K562 (cell line): ENCODE data around the gene HAGHL. TPM values are rescaled to one million over a fixed set of nuclear protein-coding genes. Genes with fewer than 3 reads are reported as not detected.
A peak's percentile ranks its signal among the peaks of the same experiment; 100 is the strongest.

Experiments
- ATAC-seq: fragments of 200-7000 bp; cut with Tn5 transposase; 3 replicates; pipeline ENCODE4 v1.9.1; 2020; ENCODE audit warnings: moderate library complexity
- BruUV-seq: library from RNA; stranded (reverse); fragments of 400-500 nt; replicated peaks from 2 replicates; lab custom pipeline; 2021; lab: Mats Ljungman, UMichigan
- CTCF ChIA-PET: fragments of 300-600 bp; formaldehyde crosslinking; extraction: SDS; loops from one replicate; lab custom pipeline; 2021; ENCODE audit warnings: low intra/inter-chr PET ratio; lab: Yijun Ruan, JAX
- POLR2A ChIA-PET: fragments of 300-600, 350-650 bp; sonication (Branson Sonifier 250); formaldehyde crosslinking; extraction: SDS; loops from one replicate; lab custom pipeline; 2021; ENCODE audit warnings: antibody characterized with exemption, inconsistent platforms; lab: Yijun Ruan, JAX
- DNase-seq, 4 experiments: peaks; one replicate each; pipeline versions ENCODE4 v3.0.0 to v3.0.0-alpha.2; 2011 to 2018; ENCODE audit warnings: low spot score in 3 of 4, mixed read lengths in 3 of 4; ENCODE audit errors: extremely low read depth in 1 of 4
- FAIRE-seq: peaks from 2 replicates; lab custom pipeline; 2011; peaks lifted over from hg19 to GRCh38; lab: Jason Lieb, UNC
- H2AFZ ChIP-seq: 2 replicates; pipeline ENCODE4 v1.6.0; 2011; ENCODE audit warnings: low read depth, low read length, control low read depth, inconsistent platforms
- H3K27ac ChIP-seq: fragments of 200-600 bp; 3 replicates; pipeline ENCODE4 v1.8.0; 2011; ENCODE audit warnings: low read depth, mild to moderate bottlenecking, control low read depth, inconsistent platforms, low read length, moderate library complexity, mixed read lengths; ENCODE audit errors: extremely low read depth
- H3K27me3 ChIP-seq, 2 experiments: fragments of 300-600 bp in 1 of 2; 2 replicates in 1 of 2; 3 replicates in 1 of 2; pipeline versions ENCODE4 v1.6.0 to v1.8.0; 2011; ENCODE audit warnings: inconsistent platforms in 2 of 2, low read length in 2 of 2, mild to moderate bottlenecking in 1 of 2, mixed read lengths in 1 of 2, moderate library complexity in 1 of 2; ENCODE audit not compliant: control insufficient read depth in 2 of 2, insufficient read depth in 2 of 2
- H3K36me3 ChIP-seq: fragments of 300-600 bp; 3 replicates; pipeline ENCODE4 v1.8.0; 2011; ENCODE audit warnings: mild to moderate bottlenecking, low read length, inconsistent platforms; ENCODE audit not compliant: control insufficient read depth, insufficient read depth
- H3K4me1 ChIP-seq, 2 experiments: fragments of 200-600 bp in 1 of 2; replicated peaks in 1 of 2; 2 replicates in 1 of 2; 3 replicates in 1 of 2; pipeline versions ENCODE4 v1.5.1 to v1.8.0; 2011; ENCODE audit warnings: inconsistent platforms in 2 of 2, low read length in 2 of 2, mild to moderate bottlenecking in 1 of 2, mixed read lengths in 1 of 2, moderate library complexity in 1 of 2; ENCODE audit not compliant: control insufficient read depth in 2 of 2, insufficient read depth in 2 of 2
- H3K4me2 ChIP-seq: 2 replicates; pipeline ENCODE4 v1.6.1; 2011; ENCODE audit warnings: low read length, control low read depth, inconsistent platforms, mixed read lengths; ENCODE audit not compliant: insufficient read depth
- H3K4me3 ChIP-seq: fragments of 200-600 bp; sonication (generic), shearing (Covaris generic); 2 replicates; pipeline ENCODE4 v1.5.1; 2016; ENCODE audit warnings: control low read depth, inconsistent platforms
- H3K79me2 ChIP-seq: fragments of 200-600 bp; 3 replicates; pipeline ENCODE4 v1.8.0; 2011; ENCODE audit warnings: low read length, inconsistent platforms; ENCODE audit not compliant: control insufficient read depth, insufficient read depth
- H3K9ac ChIP-seq, 2 experiments: 2 replicates each; pipeline versions ENCODE4 v1.6.0 to v1.6.1; 2011; ENCODE audit warnings: low read depth in 2 of 2, low read length in 2 of 2, control low read depth in 1 of 2, inconsistent platforms in 1 of 2, mild to moderate bottlenecking in 1 of 2, mixed read lengths in 1 of 2; ENCODE audit not compliant: insufficient read depth in 1 of 2
- H3K9me1 ChIP-seq: one replicate; pipeline ENCODE4 v1.6.0; 2011; ENCODE audit warnings: inconsistent platforms, mild to moderate bottlenecking, low read length, moderate library complexity; ENCODE audit not compliant: control insufficient read depth, insufficient read depth
- H3K9me3 ChIP-seq: replicated peaks from 2 replicates; pipeline ENCODE4 v1.5.1; 2011; ENCODE audit warnings: low read depth, low read length, inconsistent platforms; ENCODE audit not compliant: control insufficient read depth, insufficient read depth
- H4K20me1 ChIP-seq: replicated peaks from 2 replicates; pipeline ENCODE4 v1.6.1; 2011; ENCODE audit warnings: low read length, inconsistent platforms, mixed read lengths; ENCODE audit not compliant: control insufficient read depth, insufficient read depth
- ATF1 ChIP-seq, 2 experiments: fragments of 450-650 bp in 1 of 2; IDR thresholded peaks; 2 replicates each; pipeline ENCODE4 v1.6.1; 2016; ENCODE audit warnings: missing compliant biosample characterization in 1 of 2, missing genetic modification characterization in 1 of 2
- ETS2 ChIP-seq: IDR thresholded peaks from 2 replicates; pipeline ENCODE4 v1.6.1; 2016; ENCODE audit warnings: borderline replicate concordance, missing genetic modification characterization, mild to moderate bottlenecking, moderate library complexity, missing compliant biosample characterization; ENCODE audit not compliant: poor library complexity, severe bottlenecking
- KLF6 ChIP-seq: fragments of 250-450 bp; sonication (Bioruptor Pico); IDR thresholded peaks from 2 replicates; pipeline ENCODE4 v1.4.0; 2020; ENCODE audit warnings: mild to moderate bottlenecking, moderate library complexity, borderline replicate concordance
- MBD2 ChIP-seq: sonication (generic); IDR thresholded peaks from 2 replicates; pipeline ENCODE4 v1.6.1; 2016; ENCODE audit warnings: low read depth, borderline replicate concordance
- MYNN ChIP-seq, 2 experiments: sonication (generic); formaldehyde crosslinking in 1 of 2; IDR thresholded peaks; 2 replicates each; pipeline versions ENCODE4 v1.5.0 to v1.6.1; 2016 to 2020; ENCODE audit warnings: antibody characterized with exemption in 1 of 2, missing genetic modification reagents in 1 of 2
- PHB ChIP-seq: fragments of 250-450 bp; sonication (Bioruptor Pico); IDR thresholded peaks from 2 replicates; pipeline ENCODE4 v1.5.0; 2021
- POLR2AphosphoS5 ChIP-seq: IDR thresholded peaks from 2 replicates; pipeline ENCODE4 v1.6.1; 2011; ENCODE audit warnings: mild to moderate bottlenecking, low read depth, low read length, moderate library complexity; ENCODE audit not compliant: control insufficient read depth, insufficient read depth
- POLR2H ChIP-seq: IDR thresholded peaks from 2 replicates; pipeline ENCODE4 v1.6.1; 2016; ENCODE audit warnings: missing genetic modification characterization, low read depth, mild to moderate bottlenecking, control low read depth, missing compliant biosample characterization, moderate library complexity
- PRPF4 ChIP-seq: fragments of 200-400 bp; formaldehyde crosslinking; IDR thresholded peaks from one replicate; pipeline ENCODE4 v1.6.1; 2017; ENCODE audit warnings: low read length, low read depth, mild to moderate bottlenecking; ENCODE audit not compliant: insufficient read depth, poor library complexity, severe bottlenecking
- RBM34 ChIP-seq: fragments of 200-400 bp; formaldehyde crosslinking; IDR thresholded peaks from 2 replicates; pipeline ENCODE4 v1.6.1; 2018; ENCODE audit warnings: low read length, borderline replicate concordance; ENCODE audit not compliant: insufficient read depth
- ZNF444 ChIP-seq: fragments of 250-450 bp; sonication (Bioruptor Pico); IDR thresholded peaks from 2 replicates; pipeline ENCODE4 v1.4.0; 2020; ENCODE audit warnings: mild to moderate bottlenecking, moderate library complexity
- WGBS: fragments of 100-300 bp; shearing (Covaris generic); methylation state at CpG from one replicate; pipeline ENCODE4 v1.1.6; 2016; ENCODE audit warnings: low coverage, mixed read lengths; ENCODE audit not compliant: insufficient coverage; ENCODE audit errors: missing lambda C conversion rate; 5-methylcytosine and 5-hydroxymethylcytosine counted together
- in situ Hi-C: fragments of 300-500 bp; cut with MboI; formaldehyde crosslinking; loops from 4 replicates; pipeline ENCODE4 v1.15.0; 2018; ENCODE audit warnings: inconsistent platforms, mixed read lengths
- intact Hi-C: fragments of 100-400 bp; cut with micrococcal nuclease; formaldehyde crosslinking; loops from 2 replicates; pipeline ENCODE4 v1.14.2; 2022
- polyA plus RNA-seq, 8 experiments: library from polyadenylated mRNA; depleted of rRNA in 4 of 8; stranded (reverse) in 5 of 8; unstranded in 3 of 8; fragments of >200 nt; fragmentation: Nextera tagmentation in 2 of 8; fragmentation: Illumina TruSeq in 1 of 8; extraction: Ambion mirVana in 2 of 8; extraction: Trizol in 1 of 8; gene quantifications; 2 replicates each; pipeline versions ENCODE4 v1.2.1 to v1.2.3, GENCODE V29; 2011 to 2014; ENCODE audit warnings: inconsistent platforms in 1 of 8, missing spikeins in 1 of 8
- total RNA-seq, 7 experiments: library from RNA; depleted of rRNA in 6 of 7; stranded (reverse); fragments of >200 nt in 6 of 7; fragmentation: Illumina TruSeq in 2 of 7; extraction: Trizol in 2 of 7; gene quantifications; 2 replicates each; pipeline versions ENCODE4 v1.2.1 to v1.2.3, GENCODE V29; 2011 to 2021; ENCODE audit warnings: low replicate concordance in 1 of 7
- TF ChIP-seq, protein P1 (sequence below): fragments of 450-650 bp; IDR thresholded peaks from 2 replicates; pipeline ENCODE4 v1.6.1; 2017; ENCODE audit warnings: antibody characterized with exemption
- TF ChIP-seq, protein P2 (sequence below): conservative IDR thresholded peaks from 2 replicates; pipeline ENCODE4 v1.6.1; 2011; ENCODE audit warnings: low read depth, mild to moderate bottlenecking, low read length; ENCODE audit not compliant: control insufficient read depth
- TF ChIP-seq, protein P3 (sequence below): fragments of 450-650 bp; IDR thresholded peaks from one replicate; pipeline ENCODE4 v1.6.1; 2018; ENCODE audit warnings: mild to moderate bottlenecking, moderate library complexity; ENCODE audit not compliant: partially characterized antibody
- TF ChIP-seq, protein P4 (sequence below), 3 experiments: IDR thresholded peaks in 2 of 3; conservative IDR thresholded peaks in 1 of 3; 2 replicates each; pipeline ENCODE4 v1.5.1; 2011 to 2012; ENCODE audit warnings: low read length in 3 of 3, mild to moderate bottlenecking in 3 of 3, control low read depth in 2 of 3, improper control_type of control experiment in 1 of 3, inconsistent platforms in 1 of 3, low read depth in 1 of 3, mixed read lengths in 1 of 3, moderate library complexity in 1 of 3; ENCODE audit not compliant: insufficient read depth in 2 of 3

Gene HAGHL
- total and polyA plus RNA-seq, 9 of the 15 experiments (the other 6 are each of a cell fraction or from before 2014, with no cell fraction given), result 0.31 to 83.4 (median 20.7) TPM

DNA sequence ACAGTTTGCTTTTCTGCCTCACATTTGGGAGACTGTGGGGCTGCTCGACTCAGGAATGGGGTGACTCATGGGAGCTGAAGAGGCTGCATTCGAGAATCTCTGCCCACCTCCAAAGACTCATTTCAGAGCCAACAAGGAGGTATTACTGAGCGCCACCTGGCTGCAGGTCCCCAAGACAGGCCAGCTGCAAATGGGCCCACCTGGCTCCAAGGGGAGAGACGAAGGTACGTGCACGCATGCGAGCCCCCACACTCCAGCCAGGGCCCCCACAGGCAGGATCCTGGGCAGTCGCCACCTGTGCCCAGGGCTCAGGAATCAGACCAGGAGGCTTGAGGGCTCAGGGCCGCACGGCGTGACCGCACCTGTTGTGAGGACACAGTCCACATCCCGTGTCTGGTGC is 6.0 kb downstream of the HAGHL start:
- no peak overlapping the region for H3K4me3 ChIP-seq
- no peak overlapping the region for H3K9ac ChIP-seq
- H3K4me2 ChIP-seq, result no peak overlapping the region
- FAIRE-seq (no peak), DNase-seq (no peak), ATAC-seq (no peak)
- no peaks in the 10 kb centered on the region; the same call in 1 of the 2 replicates for H4K20me1 ChIP-seq
- peaks cover 84% of the 10 kb centered on the region; the same call in 2 of the 3 replicates for H3K36me3 ChIP-seq
- H3K4me1 ChIP-seq, result peaks cover 13 to 96% of the 10 kb centered on the region in 2 experiments
- no peaks in the 10 kb centered on the region for H3K27me3 ChIP-seq
- intact Hi-C loops, result no loop called here
- peaks cover 5% of the 10 kb centered on the region for H3K9me1 ChIP-seq
- BruUV-seq, result no TSS peak
- in situ Hi-C loops, result no loop called here
- H2AFZ ChIP-seq, result no peak overlapping the region
- H3K79me2 ChIP-seq, result peaks cover 18% of the 10 kb centered on the region
- CTCF ChIA-PET, result interaction anchor here (0.6 kb wide), 1 partner anchor 52 kb away, joined by 3 read pairs; no protein-coding TSS in a partner anchor
- no peak overlapping the region for H3K27ac ChIP-seq
- no peaks in the 10 kb centered on the region for H3K9me3 ChIP-seq
- 91% methylated on average over 7 of the region's 13 CpGs for WGBS
- POLR2A ChIA-PET, result no interaction called here
- TF ChIP-seq RBM34 (no peak), PRPF4 (no peak), ATF1 (CRISPR knock-in tag; IDR thresholded peaks at IDR 0.05) (no peak), ATF1 (tag; IDR thresholded peaks at IDR 0.05) (no peak), ZNF444 (CRISPR knock-in tag) (no peak), MYNN (IDR thresholded peaks at IDR 0.05) (no peak), MYNN (CRISPR knock-in tag; IDR thresholded peaks at IDR 0.05) (no peak), POLR2H (no peak), KLF6 (no peak), PHB (CRISPR knock-in tag) (no peak), MBD2 (no peak), POLR2AphosphoS5 (no peak), ETS2 (tag) (no peak)
- TF ChIP-seq, protein P1, sequence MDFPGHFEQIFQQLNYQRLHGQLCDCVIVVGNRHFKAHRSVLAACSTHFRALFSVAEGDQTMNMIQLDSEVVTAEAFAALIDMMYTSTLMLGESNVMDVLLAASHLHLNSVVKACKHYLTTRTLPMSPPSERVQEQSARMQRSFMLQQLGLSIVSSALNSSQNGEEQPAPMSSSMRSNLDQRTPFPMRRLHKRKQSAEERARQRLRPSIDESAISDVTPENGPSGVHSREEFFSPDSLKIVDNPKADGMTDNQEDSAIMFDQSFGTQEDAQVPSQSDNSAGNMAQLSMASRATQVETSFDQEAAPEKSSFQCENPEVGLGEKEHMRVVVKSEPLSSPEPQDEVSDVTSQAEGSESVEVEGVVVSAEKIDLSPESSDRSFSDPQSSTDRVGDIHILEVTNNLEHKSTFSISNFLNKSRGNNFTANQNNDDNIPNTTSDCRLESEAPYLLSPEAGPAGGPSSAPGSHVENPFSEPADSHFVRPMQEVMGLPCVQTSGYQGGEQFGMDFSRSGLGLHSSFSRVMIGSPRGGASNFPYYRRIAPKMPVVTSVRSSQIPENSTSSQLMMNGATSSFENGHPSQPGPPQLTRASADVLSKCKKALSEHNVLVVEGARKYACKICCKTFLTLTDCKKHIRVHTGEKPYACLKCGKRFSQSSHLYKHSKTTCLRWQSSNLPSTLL, result no peak
- TF ChIP-seq, protein P2, sequence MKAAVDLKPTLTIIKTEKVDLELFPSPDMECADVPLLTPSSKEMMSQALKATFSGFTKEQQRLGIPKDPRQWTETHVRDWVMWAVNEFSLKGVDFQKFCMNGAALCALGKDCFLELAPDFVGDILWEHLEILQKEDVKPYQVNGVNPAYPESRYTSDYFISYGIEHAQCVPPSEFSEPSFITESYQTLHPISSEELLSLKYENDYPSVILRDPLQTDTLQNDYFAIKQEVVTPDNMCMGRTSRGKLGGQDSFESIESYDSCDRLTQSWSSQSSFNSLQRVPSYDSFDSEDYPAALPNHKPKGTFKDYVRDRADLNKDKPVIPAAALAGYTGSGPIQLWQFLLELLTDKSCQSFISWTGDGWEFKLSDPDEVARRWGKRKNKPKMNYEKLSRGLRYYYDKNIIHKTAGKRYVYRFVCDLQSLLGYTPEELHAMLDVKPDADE, result no peak
- TF ChIP-seq, protein P3, sequence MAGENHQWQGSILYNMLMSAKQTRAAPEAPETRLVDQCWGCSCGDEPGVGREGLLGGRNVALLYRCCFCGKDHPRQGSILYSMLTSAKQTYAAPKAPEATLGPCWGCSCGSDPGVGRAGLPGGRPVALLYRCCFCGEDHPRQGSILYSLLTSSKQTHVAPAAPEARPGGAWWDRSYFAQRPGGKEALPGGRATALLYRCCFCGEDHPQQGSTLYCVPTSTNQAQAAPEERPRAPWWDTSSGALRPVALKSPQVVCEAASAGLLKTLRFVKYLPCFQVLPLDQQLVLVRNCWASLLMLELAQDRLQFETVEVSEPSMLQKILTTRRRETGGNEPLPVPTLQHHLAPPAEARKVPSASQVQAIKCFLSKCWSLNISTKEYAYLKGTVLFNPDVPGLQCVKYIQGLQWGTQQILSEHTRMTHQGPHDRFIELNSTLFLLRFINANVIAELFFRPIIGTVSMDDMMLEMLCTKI, result no peak
- TF ChIP-seq, protein P4, sequence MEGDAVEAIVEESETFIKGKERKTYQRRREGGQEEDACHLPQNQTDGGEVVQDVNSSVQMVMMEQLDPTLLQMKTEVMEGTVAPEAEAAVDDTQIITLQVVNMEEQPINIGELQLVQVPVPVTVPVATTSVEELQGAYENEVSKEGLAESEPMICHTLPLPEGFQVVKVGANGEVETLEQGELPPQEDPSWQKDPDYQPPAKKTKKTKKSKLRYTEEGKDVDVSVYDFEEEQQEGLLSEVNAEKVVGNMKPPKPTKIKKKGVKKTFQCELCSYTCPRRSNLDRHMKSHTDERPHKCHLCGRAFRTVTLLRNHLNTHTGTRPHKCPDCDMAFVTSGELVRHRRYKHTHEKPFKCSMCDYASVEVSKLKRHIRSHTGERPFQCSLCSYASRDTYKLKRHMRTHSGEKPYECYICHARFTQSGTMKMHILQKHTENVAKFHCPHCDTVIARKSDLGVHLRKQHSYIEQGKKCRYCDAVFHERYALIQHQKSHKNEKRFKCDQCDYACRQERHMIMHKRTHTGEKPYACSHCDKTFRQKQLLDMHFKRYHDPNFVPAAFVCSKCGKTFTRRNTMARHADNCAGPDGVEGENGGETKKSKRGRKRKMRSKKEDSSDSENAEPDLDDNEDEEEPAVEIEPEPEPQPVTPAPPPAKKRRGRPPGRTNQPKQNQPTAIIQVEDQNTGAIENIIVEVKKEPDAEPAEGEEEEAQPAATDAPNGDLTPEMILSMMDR (IDR thresholded peaks at IDR 0.05 in 2 of 3, conservative IDR thresholded peaks at IDR 0.05 in 1 of 3; ENCODE audit: insufficient read depth in 2 of 3, low read depth in 1 of 3, low read length in 3 of 3), result 0 out of 6 replicates have a peak, but pooled peaks of 2 of the 3 experiments have one; percentile 9 to 11
